Measurements from ENCODE around the gene ARHGAP26. TPM values are rescaled to one million over a fixed set of nuclear protein-coding genes. Genes with fewer than 3 reads are reported as not detected.

Gene ARHGAP26
- total and polyA plus RNA-seq, 2 of the 4 experiments (the other 2 are of a cell fraction): 0.54 to 0.56 TPM

GRCh38 chr5:143170104-143170503, 399.9 kb downstream of the ARHGAP26 start:
- Histone ChIP-seq H4K8ac (ENCODE audit: low read depth in 2 of 2, low read length in 2 of 2) (no peak overlapping the region), H3K4me1 (ENCODE audit: control insufficient read depth, insufficient read depth, low read length) (peaks cover 5% of the 10 kb centered on the region), H3K27me3 (ENCODE audit: control insufficient read depth, insufficient read depth, low read length) (no peaks in the 10 kb centered on the region), H3K27ac (ENCODE audit: insufficient read depth, low read length) (no peak overlapping the region), H3K4ac (ENCODE audit: low read depth, low read length) (no peak overlapping the region), H3K18ac (ENCODE audit: low read depth, low read length) (no peak overlapping the region), H3K36me3 (ENCODE audit: control insufficient read depth, insufficient read depth, low read length) (no peaks in the 10 kb centered on the region), H2AK5ac (ENCODE audit: low read depth, low read length) (no peak overlapping the region), H3K14ac (replicated peaks; ENCODE audit: low read depth, low read length) (no peak overlapping the region), H3K4me2 (ENCODE audit: low read depth, low read length) (no peak overlapping the region), H4K5ac (ENCODE audit: low read depth, low read length) (no peak overlapping the region), H3K4me3 (ENCODE audit: insufficient read depth, low read depth, low read length) (no peak overlapping the region), H2AFZ (replicated peaks; ENCODE audit: low read length, poor library complexity) (no peak overlapping the region), H2BK5ac (ENCODE audit: low read depth, low read length, poor library complexity, severe bottlenecking) (no peak overlapping the region), H2AK9ac (replicated peaks; ENCODE audit: low read depth, low read length, poor library complexity) (no peak overlapping the region), H4K91ac (ENCODE audit: insufficient read depth, low read depth, low read length) (no peak overlapping the region), H4K20me1 (ENCODE audit: insufficient read depth, low read length) (no peaks in the 10 kb centered on the region), H3K9ac (ENCODE audit: low read depth, low read length) (no peak overlapping the region), H2BK120ac (ENCODE audit: low read depth, low read length) (no peak overlapping the region), H3K23ac (ENCODE audit: low read depth, low read length) (no peak overlapping the region), H2BK20ac (ENCODE audit: low read depth, low read length) (no peak overlapping the region), H3K9me1 (ENCODE audit: insufficient read depth, low read length) (no peaks in the 10 kb centered on the region), H2BK15ac (ENCODE audit: low read depth, low read length) (no peak overlapping the region), H3K56ac (ENCODE audit: extremely low read depth, insufficient read depth, low read length) (no peak overlapping the region), H3K9me3 (ENCODE audit: control insufficient read depth, insufficient read depth, low read length) (no peaks in the 10 kb centered on the region), H3K79me1 (ENCODE audit: low read depth in 1 of 2, low read length in 2 of 2) (no peaks in the 10 kb centered on the region)
- no TSS peak for BruUV-seq (replicated peaks)
- TF ChIP-seq MXI1 (IDR thresholded peaks at IDR 0.05; ENCODE audit: borderline replicate concordance, low read depth, low read length) (no peak), FOS (IDR thresholded peaks at IDR 0.05; ENCODE audit: low read depth, low read length) (no peak), MAFK (IDR thresholded peaks at IDR 0.05; ENCODE audit: low read depth, low read length) (no peak), RAD21 (IDR thresholded peaks at IDR 0.05; ENCODE audit: low read length) (no peak), BHLHE40 (IDR thresholded peaks at IDR 0.05; ENCODE audit: low read depth, low read length) (no peak), CHD1 (IDR thresholded peaks at IDR 0.05; ENCODE audit: low read depth, low read length) (no peak), MAZ (IDR thresholded peaks at IDR 0.05; ENCODE audit: borderline replicate concordance, low read depth, low read length) (no peak), POLR2A (IDR thresholded peaks at IDR 0.05; ENCODE audit: low read depth, low read length) (no peak), NFE2L2 (IDR thresholded peaks at IDR 0.05; ENCODE audit: low read depth, low read length) (no peak), CEBPB (IDR thresholded peaks at IDR 0.05; ENCODE audit: low read depth, low read length) (no peak), RCOR1 (IDR thresholded peaks at IDR 0.05; ENCODE audit: insufficient replicate concordance, low read length) (no peak), RFX5 (IDR thresholded peaks at IDR 0.05; ENCODE audit: low read depth, low read length) (no peak)
- TF ChIP-seq, protein P1, sequence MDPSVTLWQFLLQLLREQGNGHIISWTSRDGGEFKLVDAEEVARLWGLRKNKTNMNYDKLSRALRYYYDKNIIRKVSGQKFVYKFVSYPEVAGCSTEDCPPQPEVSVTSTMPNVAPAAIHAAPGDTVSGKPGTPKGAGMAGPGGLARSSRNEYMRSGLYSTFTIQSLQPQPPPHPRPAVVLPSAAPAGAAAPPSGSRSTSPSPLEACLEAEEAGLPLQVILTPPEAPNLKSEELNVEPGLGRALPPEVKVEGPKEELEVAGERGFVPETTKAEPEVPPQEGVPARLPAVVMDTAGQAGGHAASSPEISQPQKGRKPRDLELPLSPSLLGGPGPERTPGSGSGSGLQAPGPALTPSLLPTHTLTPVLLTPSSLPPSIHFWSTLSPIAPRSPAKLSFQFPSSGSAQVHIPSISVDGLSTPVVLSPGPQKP (IDR thresholded peaks at IDR 0.05; ENCODE audit: borderline replicate concordance, low read depth, low read length): no peak
- WGBS, 2 experiments (ENCODE audit: extremely low coverage in 2 of 2, insufficient read length in 1 of 2): 80% methylated on average over 1 of the region's 3 CpGs; no CpG with 5 or more reads in 1 of the 2 experiments
- ChIA-PET CTCF (interaction anchor here (0.7 kb wide), 1 partner anchor 26 kb away, joined by 4 read pairs; no protein-coding TSS in a partner anchor), POLR2A (ENCODE audit: unreplicated experiment) (no interaction called here)
- in situ Hi-C loops (cut with MboI; ENCODE audit: low sequenced_read_pairs) (no loop called here), dilution Hi-C loops (cut with HindIII; ENCODE audit: low sequenced_read_pairs, unreplicated experiment) (no loop called here), intact Hi-C loops (cut with micrococcal nuclease) (loop anchor here (10.0 kb wide), 1 partner anchor 145 kb away; no protein-coding TSS in a partner anchor)
- DNase-seq: no peak
- no peak for ATAC-seq (ENCODE audit: low read depth)
